ENCODE measurements around the gene TCEA3. TPM values are rescaled to one million over a fixed set of nuclear protein-coding genes. Genes with fewer than 3 reads are reported as not detected.

The TCEA3 gene
- total and polyA plus RNA-seq, 2 of the 4 experiments (the other 2 are of a cell fraction): 3.0 to 6.3 TPM

GRCh38 chr1:23403735-23404486, 20.6 kb downstream of the TCEA3 start:
- H3K9ac ChIP-seq (ENCODE audit: low read depth, low read length): no peak overlapping the region
- ATAC-seq (ENCODE audit: low read depth): peak; percentile 89
- no peaks in the 10 kb centered on the region for H3K27me3 ChIP-seq (ENCODE audit: control insufficient read depth, insufficient read depth, low read length)
- H2BK15ac ChIP-seq (ENCODE audit: low read depth, low read length): peak overlapping the region; percentile 23; the same call in 1 of the 3 replicates
- dilution Hi-C loops (cut with HindIII; ENCODE audit: low sequenced_read_pairs, unreplicated experiment) (no loop called here), in situ Hi-C loops (cut with MboI; ENCODE audit: low sequenced_read_pairs) (no loop called here), intact Hi-C loops (cut with micrococcal nuclease) (loop anchor here (1.0 to 5.0 kb wide), 4 partner anchors 35 to 427 kb away; partner anchors contain the start of genes HNRNPR and ZNF436)
- peaks cover 2% of the 10 kb centered on the region; the same call in 1 of the 2 replicates for H3K36me3 ChIP-seq (ENCODE audit: control insufficient read depth, insufficient read depth, low read length)
- peak overlapping the region; percentile 61 for H4K91ac ChIP-seq (ENCODE audit: insufficient read depth, low read depth, low read length)
- peak overlapping the region; percentile 14; the same call in 1 of the 2 replicates for H3K18ac ChIP-seq (ENCODE audit: low read depth, low read length)
- H3K27ac ChIP-seq (ENCODE audit: insufficient read depth, low read length): peak overlapping the region; percentile 23
- peak overlapping the region; percentile 40 for H3K56ac ChIP-seq (ENCODE audit: extremely low read depth, insufficient read depth, low read length)
- peak overlapping the region; percentile 54 for H2BK5ac ChIP-seq (ENCODE audit: low read depth, low read length, poor library complexity, severe bottlenecking)
- H4K20me1 ChIP-seq (ENCODE audit: insufficient read depth, low read length): peaks cover 3% of the 10 kb centered on the region; the same call in 1 of the 2 replicates
- H3K4ac ChIP-seq (ENCODE audit: low read depth, low read length): peak overlapping the region; percentile 80
- POLR2A ChIA-PET (ENCODE audit: unreplicated experiment): interaction anchor here (1.0 kb wide), 2 partner anchors 9 to 36 kb away, joined by 4 to 19 read pairs; no protein-coding TSS in a partner anchor
- H3K4me3 ChIP-seq (ENCODE audit: insufficient read depth, low read depth, low read length): no peak overlapping the region
- peak; percentile 89 for DNase-seq
- H3K14ac ChIP-seq (replicated peaks; ENCODE audit: low read depth, low read length): peak overlapping the region; percentile 63
- H3K4me2 ChIP-seq (ENCODE audit: low read depth, low read length): peak overlapping the region; percentile 63
- H3K9me3 ChIP-seq (ENCODE audit: control insufficient read depth, insufficient read depth, low read length): no peaks in the 10 kb centered on the region
- peak overlapping the region; percentile 87 for H2AK9ac ChIP-seq (replicated peaks; ENCODE audit: low read depth, low read length, poor library complexity)
- H2BK20ac ChIP-seq (ENCODE audit: low read depth, low read length): peak overlapping the region; percentile 83
- peaks cover 20% of the 10 kb centered on the region for H3K9me1 ChIP-seq (ENCODE audit: insufficient read depth, low read length)
- 2% methylated on average over 9 of the region's 19 CpGs; no CpG with 5 or more reads in 1 of the 2 experiments for WGBS, 2 experiments (ENCODE audit: extremely low coverage in 2 of 2, insufficient read length in 1 of 2)
- peak overlapping the region; percentile 86 for H2BK120ac ChIP-seq (ENCODE audit: low read depth, low read length)
- H3K4me1 ChIP-seq (ENCODE audit: control insufficient read depth, insufficient read depth, low read length): peaks cover 21% of the 10 kb centered on the region
- CTCF ChIA-PET: interaction anchor here (0.6 to 2.3 kb wide), 14 partner anchors 9 to 426 kb away, joined by 3 to 16 read pairs (median 6); partner anchors contain the start of genes HNRNPR and ZNF436
- peak overlapping the region; percentile 37; the same call in 1 of the 2 replicates for H4K5ac ChIP-seq (ENCODE audit: low read depth, low read length)
- H4K8ac ChIP-seq (ENCODE audit: low read depth in 2 of 2, low read length in 2 of 2): peak overlapping the region in 1 of 2 experiments; percentile 81; a peak in 3 of 4 replicates
- BruUV-seq (replicated peaks): no TSS peak
- 0 out of 4 replicates have a peak, but pooled peaks cover 0 to 4% of the 10 kb centered on the region in 2 experiments for H3K79me1 ChIP-seq (ENCODE audit: low read depth in 1 of 2, low read length in 2 of 2)
- peak overlapping the region; percentile 89 for H2AFZ ChIP-seq (replicated peaks; ENCODE audit: low read length, poor library complexity)
- H3K23ac ChIP-seq (ENCODE audit: low read depth, low read length): peak overlapping the region; percentile 80; the same call in 1 of the 2 replicates
- peak overlapping the region; percentile 74 for H2AK5ac ChIP-seq (ENCODE audit: low read depth, low read length)
- TF ChIP-seq CEBPB (IDR thresholded peaks at IDR 0.05; ENCODE audit: low read depth, low read length): no peak
- peak; percentile 61; the same call in 1 of the 2 replicates for TF ChIP-seq MAZ (IDR thresholded peaks at IDR 0.05; ENCODE audit: borderline replicate concordance, low read depth, low read length)
- no peak for TF ChIP-seq ELK1 (IDR thresholded peaks at IDR 0.05; ENCODE audit: borderline replicate concordance, low read depth, low read length)
- no peak for TF ChIP-seq MXI1 (IDR thresholded peaks at IDR 0.05; ENCODE audit: borderline replicate concordance, low read depth, low read length)
- TF ChIP-seq BHLHE40 (IDR thresholded peaks at IDR 0.05; ENCODE audit: low read depth, low read length): peak; percentile 56; the same call in 1 of the 2 replicates
- no peak for TF ChIP-seq CHD1 (IDR thresholded peaks at IDR 0.05; ENCODE audit: low read depth, low read length)
- no peak for TF ChIP-seq FOS (IDR thresholded peaks at IDR 0.05; ENCODE audit: low read depth, low read length)
- peak; percentile 89 for TF ChIP-seq CTCF (conservative IDR thresholded peaks at IDR 0.05; ENCODE audit: low read depth, low read length)
- TF ChIP-seq SMC3 (IDR thresholded peaks at IDR 0.05; ENCODE audit: low read depth, low read length): peak; percentile 85
- no peak for TF ChIP-seq RCOR1 (IDR thresholded peaks at IDR 0.05; ENCODE audit: insufficient replicate concordance, low read length)
- no peak for TF ChIP-seq RFX5 (IDR thresholded peaks at IDR 0.05; ENCODE audit: low read depth, low read length)
- no peak for TF ChIP-seq NFE2L2 (IDR thresholded peaks at IDR 0.05; ENCODE audit: low read depth, low read length)
- TF ChIP-seq POLR2A (IDR thresholded peaks at IDR 0.05; ENCODE audit: low read depth, low read length): no peak

All from IMR-90 (cell line).